DOHH2 (cell line): ENCODE measurements around the gene COG2.

ENCODE experiments used
- H3F3A ChIP-seq: fragments of 200-600 bp; sonication (generic), shearing (Covaris generic); 2 replicates; pipeline ENCODE4 v1.6.0; 2016; ENCODE audit warnings: antibody characterized with exemption, mild to moderate bottlenecking; ENCODE audit not compliant: control insufficient read depth, insufficient read depth
- H3K27ac ChIP-seq: fragments of 200-600 bp; sonication (generic); 2 replicates; pipeline ENCODE4 v1.5.1; 2014; ENCODE audit warnings: low read depth, mild to moderate bottlenecking, low read length, moderate library complexity
- H3K27me3 ChIP-seq: fragments of 200-600 bp; sonication (generic); 2 replicates; pipeline ENCODE4 v1.6.1; 2014; ENCODE audit warnings: mild to moderate bottlenecking, low read length, mixed read lengths; ENCODE audit not compliant: control insufficient read depth
- H3K36me3 ChIP-seq: fragments of 200-600 bp; sonication (generic); 2 replicates; pipeline ENCODE4 v1.6.1; 2014; ENCODE audit warnings: mild to moderate bottlenecking, low read length, moderate library complexity, mixed read lengths; ENCODE audit not compliant: control insufficient read depth
- H3K4me1 ChIP-seq: fragments of 200-600 bp; sonication (generic); 2 replicates; pipeline ENCODE4 v1.6.1; 2014; ENCODE audit warnings: mild to moderate bottlenecking, low read length, mixed read lengths; ENCODE audit not compliant: control insufficient read depth
- H3K4me2 ChIP-seq: fragments of 200-600 bp; sonication (generic); 2 replicates; pipeline ENCODE4 v1.6.0; 2014; ENCODE audit warnings: mild to moderate bottlenecking, low read length, moderate library complexity
- H3K4me3 ChIP-seq: fragments of 200-600 bp; sonication (generic); 2 replicates; pipeline ENCODE4 v1.5.1; 2014; ENCODE audit warnings: mild to moderate bottlenecking, low read length, mixed read lengths
- H3K79me2 ChIP-seq: fragments of 200-600 bp; sonication (generic); 2 replicates; pipeline ENCODE4 v1.6.1; 2014; ENCODE audit warnings: mild to moderate bottlenecking, low read length, mixed read lengths; ENCODE audit not compliant: control insufficient read depth
- H3K9me2 ChIP-seq: fragments of 200-600 bp; sonication (generic); replicated peaks from 2 replicates; pipeline ENCODE4 v1.6.1; 2014; ENCODE audit warnings: mild to moderate bottlenecking, low read length, mixed read lengths; ENCODE audit not compliant: control insufficient read depth
- H3K9me3 ChIP-seq: fragments of 200-600 bp; sonication (generic); 2 replicates; pipeline ENCODE4 v1.6.1; 2014; ENCODE audit warnings: antibody characterized with exemption, low read length, mixed read lengths; ENCODE audit not compliant: control insufficient read depth, insufficient read depth
- H4K20me1 ChIP-seq: fragments of 200-600 bp; sonication (generic); 2 replicates; pipeline ENCODE4 v1.6.0; 2014; ENCODE audit warnings: low read depth, mild to moderate bottlenecking, antibody characterized with exemption, low read length, moderate library complexity; ENCODE audit not compliant: control insufficient read depth, insufficient read depth
- CTCF ChIP-seq: fragments of 200-600 bp; sonication (generic); IDR thresholded peaks from one replicate; pipeline ENCODE4 v1.5.1; 2014; ENCODE audit warnings: antibody characterized with exemption, mild to moderate bottlenecking, low read depth, low read length; ENCODE audit not compliant: poor library complexity, severe bottlenecking
- EZH2phosphoT487 ChIP-seq: fragments of 200-600 bp; sonication (generic); IDR thresholded peaks from 2 replicates; pipeline ENCODE4 v1.6.1; 2017; ENCODE audit warnings: borderline replicate concordance, mild to moderate bottlenecking, antibody characterized with exemption, low read length, moderate library complexity, mixed read lengths

COG2 gene

GRCh38 chr1:230636575-230637148, 5.6 kb upstream of the COG2 start:
- Histone ChIP-seq H3K4me3 (no peak overlapping the region), H3K27me3 (peaks cover 53% of the 10 kb centered on the region), H3K36me3 (no peaks in the 10 kb centered on the region), H3K9me2 (no peaks in the 10 kb centered on the region), H3K4me2 (no peak overlapping the region), H3K9me3 (no peaks in the 10 kb centered on the region), H3K4me1 (peaks cover 7% of the 10 kb centered on the region), H3K79me2 (no peaks in the 10 kb centered on the region), H3F3A (no peaks in the 10 kb centered on the region), H3K27ac (no peak overlapping the region), H4K20me1 (no peaks in the 10 kb centered on the region)
- TF ChIP-seq CTCF, result no peak
- no peak for TF ChIP-seq EZH2phosphoT487

- no peaks in the 10 kb centered on the region for H3K9me2 ChIP-seq
- peaks cover 35% of the 10 kb centered on the region for H3K27me3 ChIP-seq
- no peak overlapping the region for H3K27ac ChIP-seq
- H4K20me1 ChIP-seq, result peaks cover 12% of the 10 kb centered on the region; the same call in 1 of the 2 replicates
- TF ChIP-seq CTCF, result no peak
- TF ChIP-seq EZH2phosphoT487, result no peak
- H3K36me3 ChIP-seq, result peaks cover 9% of the 10 kb centered on the region
- no peak overlapping the region for H3K4me2 ChIP-seq
- peaks cover 24% of the 10 kb centered on the region for H3K79me2 ChIP-seq
- H3K4me3 ChIP-seq, result no peak overlapping the region
- H3F3A ChIP-seq, result no peaks in the 10 kb centered on the region
- H3K9me3 ChIP-seq, result no peaks in the 10 kb centered on the region
- peaks cover 20% of the 10 kb centered on the region for H3K4me1 ChIP-seq
Observed at GRCh38 chr1:230639714-230640209, 2.5 kb upstream of the COG2 start.

GRCh38 chr1:230641346-230641745, 935 bp upstream of the COG2 start:
- peak overlapping the region; percentile 61 for H3K4me2 ChIP-seq
- peaks cover 35% of the 10 kb centered on the region for H3K27me3 ChIP-seq
- no peaks in the 10 kb centered on the region for H3K9me2 ChIP-seq
- no peaks in the 10 kb centered on the region for H3F3A ChIP-seq
- H4K20me1 ChIP-seq, result peaks cover 12% of the 10 kb centered on the region; the same call in 1 of the 2 replicates
- peaks cover 40% of the 10 kb centered on the region for H3K79me2 ChIP-seq
- H3K36me3 ChIP-seq, result peaks cover 19% of the 10 kb centered on the region
- no peak overlapping the region for H3K27ac ChIP-seq
- H3K9me3 ChIP-seq, result no peaks in the 10 kb centered on the region
- no peak for TF ChIP-seq EZH2phosphoT487
- no peak for TF ChIP-seq CTCF
- H3K4me1 ChIP-seq, result peaks cover 20% of the 10 kb centered on the region
- peak overlapping the region; percentile 92 for H3K4me3 ChIP-seq
